ENCODE data around the gene OR6C68. TPM values are rescaled to one million over a fixed set of nuclear protein-coding genes. Genes with fewer than 3 reads are reported as not detected.
"Not testable (repeated sequence)": the region's sequence is repeated elsewhere in the genome, so short reads cannot be mapped to it uniquely, and the experiment has no call there.

Gene OR6C68
- total and polyA plus RNA-seq, 4 experiments from 2014 or later: not detected

GRCh38 chr12:55470088-55470829, 21.9 kb upstream of the OR6C68 start, which contains the start of gene OR6C70:
Gene OR6C70, minus strand, starts transcription at chr12:55470138. Its CDS starts 0 bp downstream, at chr12:55470138.
- intact Hi-C loops (cut with micrococcal nuclease): no loop called here
- Mint-ChIP-seq H3K36me3 (no peaks in the 10 kb centered on the region), H3K27ac (no peak within 1 kb of the TSS), H3K4me1 (no peaks in the 10 kb centered on the region), H3K4me3 (no peak within 1 kb of the TSS), H3K27me3 (peaks cover 6 to 9% of the 10 kb centered on the region in 2 donors), H3K9me3 (no peaks in the 10 kb centered on the region)
- POLR2A ChIA-PET (ENCODE audit: partially characterized antibody): no interaction called here
- Histone ChIP-seq H3K36me3 (ENCODE audit: insufficient read depth, low read length) (no peaks in the 10 kb centered on the region), H3K4me1 (ENCODE audit: insufficient read depth, low read length) (no peaks in the 10 kb centered on the region), H3K27ac (ENCODE audit: low read depth, low read length) (no peak within 1 kb of the TSS), H3K4me3 (ENCODE audit: low read length in 2 of 2) (no peak within 1 kb of the TSS), H3K9me3 (ENCODE audit: control insufficient read depth in 1 of 2, low read length in 2 of 2) (no peaks in the 10 kb centered on the region), H3K27me3 (ENCODE audit: insufficient read depth, low read length) (no peaks in the 10 kb centered on the region)
- DNase-seq: no peak
- CTCF ChIA-PET (ENCODE audit: partially characterized antibody): no interaction called here

- H3K4me3 ChIP-seq (ENCODE audit: low read length in 2 of 2): no peak overlapping the region
- Mint-ChIP-seq H3K9me3 (no peaks in the 10 kb centered on the region), H3K36me3 (no peaks in the 10 kb centered on the region), H3K27ac (no peak overlapping the region), H3K27me3 (peaks cover 6 to 9% of the 10 kb centered on the region in 2 donors), H3K4me1 (no peaks in the 10 kb centered on the region), H3K4me3 (no peak overlapping the region)
- intact Hi-C loops (cut with micrococcal nuclease): no loop called here
- CTCF ChIA-PET (ENCODE audit: partially characterized antibody): no interaction called here
- no peaks in the 10 kb centered on the region for H3K9me3 ChIP-seq (ENCODE audit: control insufficient read depth in 1 of 2, low read length in 2 of 2)
- no peaks in the 10 kb centered on the region for H3K36me3 ChIP-seq (ENCODE audit: insufficient read depth, low read length)
- DNase-seq: no peak
- no peak overlapping the region for H3K27ac ChIP-seq (ENCODE audit: low read depth, low read length)
- POLR2A ChIA-PET (ENCODE audit: partially characterized antibody): no interaction called here
- no peaks in the 10 kb centered on the region for H3K27me3 ChIP-seq (ENCODE audit: insufficient read depth, low read length)
- H3K4me1 ChIP-seq (ENCODE audit: insufficient read depth, low read length): no peaks in the 10 kb centered on the region
Observed at GRCh38 chr12:55472264-55472663, 19.9 kb upstream of the OR6C68 start.

GRCh38 chr12:55479136-55479535, 13.0 kb upstream of the OR6C68 start:
- DNase-seq; H3K4me3 ChIP-seq (ENCODE audit: low read length in 2 of 2); H3K27ac Mint-ChIP-seq; H3K36me3 ChIP-seq (ENCODE audit: insufficient read depth, low read length); intact Hi-C loops (cut with micrococcal nuclease); H3K4me3 Mint-ChIP-seq; H3K4me1 Mint-ChIP-seq; H3K9me3 ChIP-seq (ENCODE audit: control insufficient read depth in 1 of 2, low read length in 2 of 2); H3K36me3 Mint-ChIP-seq; H3K27me3 ChIP-seq (ENCODE audit: insufficient read depth, low read length); CTCF ChIA-PET (ENCODE audit: partially characterized antibody); H3K27ac ChIP-seq (ENCODE audit: low read depth, low read length); H3K4me1 ChIP-seq (ENCODE audit: insufficient read depth, low read length); H3K9me3 Mint-ChIP-seq; POLR2A ChIA-PET (ENCODE audit: partially characterized antibody): not testable (repeated sequence)
- H3K27me3 Mint-ChIP-seq: peaks cover 5 to 17% of the 10 kb centered on the region in 2 donors

GRCh38 chr12:55484284-55484683, 7.9 kb upstream of the OR6C68 start:
- H3K4me1 ChIP-seq (ENCODE audit: insufficient read depth, low read length); H3K27me3 ChIP-seq (ENCODE audit: insufficient read depth, low read length); H3K27ac ChIP-seq (ENCODE audit: low read depth, low read length); POLR2A ChIA-PET (ENCODE audit: partially characterized antibody); intact Hi-C loops (cut with micrococcal nuclease); H3K9me3 ChIP-seq (ENCODE audit: control insufficient read depth in 1 of 2, low read length in 2 of 2); H3K4me1 Mint-ChIP-seq; H3K9me3 Mint-ChIP-seq; H3K27ac Mint-ChIP-seq; H3K4me3 ChIP-seq (ENCODE audit: low read length in 2 of 2); H3K4me3 Mint-ChIP-seq; DNase-seq; CTCF ChIA-PET (ENCODE audit: partially characterized antibody); H3K36me3 ChIP-seq (ENCODE audit: insufficient read depth, low read length); H3K36me3 Mint-ChIP-seq: not testable (repeated sequence)
- peaks cover 3 to 16% of the 10 kb centered on the region in 2 donors for H3K27me3 Mint-ChIP-seq

GRCh38 chr12:55495490-55495889, 3.3 kb downstream of the OR6C68 start:
- no peaks in the 10 kb centered on the region for H3K9me3 ChIP-seq (ENCODE audit: control insufficient read depth in 1 of 2, low read length in 2 of 2)
- peaks cover 0 to 3% (median 0%) of the 10 kb centered on the region in 4 donors for H3K4me1 Mint-ChIP-seq
- no peak overlapping the region for H3K4me3 ChIP-seq (ENCODE audit: low read length in 2 of 2)
- no peak overlapping the region for H3K4me3 Mint-ChIP-seq
- no peaks in the 10 kb centered on the region for H3K36me3 ChIP-seq (ENCODE audit: insufficient read depth, low read length)
- no peak for DNase-seq
- H3K27me3 Mint-ChIP-seq: peaks cover 0 to 11% of the 10 kb centered on the region in 2 donors
- no peak overlapping the region for H3K27ac ChIP-seq (ENCODE audit: low read depth, low read length)
- POLR2A ChIA-PET (ENCODE audit: partially characterized antibody): no interaction called here
- no peak overlapping the region for H3K27ac Mint-ChIP-seq
- no peaks in the 10 kb centered on the region for H3K36me3 Mint-ChIP-seq
- no peaks in the 10 kb centered on the region for H3K27me3 ChIP-seq (ENCODE audit: insufficient read depth, low read length)
- CTCF ChIA-PET (ENCODE audit: partially characterized antibody): no interaction called here
- intact Hi-C loops (cut with micrococcal nuclease): no loop called here
- H3K9me3 Mint-ChIP-seq: no peaks in the 10 kb centered on the region
- no peaks in the 10 kb centered on the region for H3K4me1 ChIP-seq (ENCODE audit: insufficient read depth, low read length)

- Mint-ChIP-seq H3K36me3 (no peaks in the 10 kb centered on the region), H3K4me1 (peaks cover 0 to 3% (median 0%) of the 10 kb centered on the region in 4 donors), H3K9me3 (peaks cover 0 to under 1% (median 0%) of the 10 kb centered on the region in 8 donors), H3K27me3 (peaks cover 0 to 11% of the 10 kb centered on the region in 2 donors), H3K4me3 (no peak overlapping the region), H3K27ac (no peak overlapping the region)
- no peaks in the 10 kb centered on the region for H3K27me3 ChIP-seq (ENCODE audit: insufficient read depth, low read length)
- H3K4me3 ChIP-seq (ENCODE audit: low read length in 2 of 2): no peak overlapping the region
- no peaks in the 10 kb centered on the region for H3K9me3 ChIP-seq (ENCODE audit: control insufficient read depth in 1 of 2, low read length in 2 of 2)
- no peaks in the 10 kb centered on the region for H3K4me1 ChIP-seq (ENCODE audit: insufficient read depth, low read length)
- H3K36me3 ChIP-seq (ENCODE audit: insufficient read depth, low read length): no peaks in the 10 kb centered on the region
- no peak for DNase-seq
- ChIA-PET CTCF (ENCODE audit: partially characterized antibody) (interaction anchor here (0.9 kb wide), 1 partner anchor 15 kb away, joined by 3 read pairs; no protein-coding TSS in a partner anchor), POLR2A (ENCODE audit: partially characterized antibody) (no interaction called here)
- H3K27ac ChIP-seq (ENCODE audit: low read depth, low read length): no peak overlapping the region
- intact Hi-C loops (cut with micrococcal nuclease): no loop called here
Observed at GRCh38 chr12:55499231-55499630, 7.1 kb downstream of the OR6C68 start.

GRCh38 chr12:55499810-55500252, 7.7 kb downstream of the OR6C68 start:
- no peaks in the 10 kb centered on the region for H3K36me3 Mint-ChIP-seq
- Histone ChIP-seq H3K4me1 (ENCODE audit: insufficient read depth, low read length) (no peaks in the 10 kb centered on the region), H3K4me3 (ENCODE audit: low read length in 2 of 2) (no peak overlapping the region), H3K27ac (ENCODE audit: low read depth, low read length) (no peak overlapping the region), H3K27me3 (ENCODE audit: insufficient read depth, low read length) (no peaks in the 10 kb centered on the region), H3K9me3 (ENCODE audit: control insufficient read depth in 1 of 2, low read length in 2 of 2) (no peaks in the 10 kb centered on the region), H3K36me3 (ENCODE audit: insufficient read depth, low read length) (no peaks in the 10 kb centered on the region)
- H3K9me3 Mint-ChIP-seq: peaks cover 0 to 2% (median 0%) of the 10 kb centered on the region in 8 donors
- CTCF ChIA-PET (ENCODE audit: partially characterized antibody): interaction anchor here (0.9 kb wide), 1 partner anchor 14 kb away, joined by 3 read pairs; no protein-coding TSS in a partner anchor
- intact Hi-C loops (cut with micrococcal nuclease): no loop called here
- peaks cover 0 to 12% of the 10 kb centered on the region in 2 donors for H3K27me3 Mint-ChIP-seq
- no peak for DNase-seq
- POLR2A ChIA-PET (ENCODE audit: partially characterized antibody): no interaction called here
- peaks cover 0 to 3% (median 0%) of the 10 kb centered on the region in 4 donors for H3K4me1 Mint-ChIP-seq
- H3K27ac Mint-ChIP-seq: no peak overlapping the region
- H3K4me3 Mint-ChIP-seq: no peak overlapping the region
